HG03342 (cell line): ENCODE results near the gene RPP14.
"Not testable (repeated sequence)": the region's sequence is repeated elsewhere in the genome, so short reads cannot be mapped to it uniquely, and the experiment has no call there.

ENCODE experiments used
- ATAC-seq: cut with Tn5 transposase; IDR thresholded peaks from one replicate; pipeline ENCODE4 v1.9.1; 2021; ENCODE audit warnings: mild to moderate bottlenecking, moderate library complexity; ENCODE audit not compliant: unreplicated experiment

RPP14 gene

GRCh38 chr3:58290446-58290845 lies 15.6 kb upstream of the RPP14 start:
- ATAC-seq = not testable (repeated sequence)

- ATAC-seq = no peak
Observed at GRCh38 chr3:58291671-58292338, 14.2 kb upstream of the RPP14 start.

GRCh38 chr3:58292866-58293265 lies 13.2 kb upstream of the RPP14 start:
- ATAC-seq = no peak

GRCh38 chr3:58293516-58293915 lies 12.5 kb upstream of the RPP14 start:
- no peak for ATAC-seq

- no peak for ATAC-seq
Observed at GRCh38 chr3:58296269-58296668, 9.8 kb upstream of the RPP14 start.

- ATAC-seq = no peak
Observed at GRCh38 chr3:58296843-58297242, 9.2 kb upstream of the RPP14 start.

- ATAC-seq = no peak
Observed at GRCh38 chr3:58298190-58298589, 7.9 kb upstream of the RPP14 start.

GRCh38 chr3:58299075-58299474 lies 7.0 kb upstream of the RPP14 start:
- no peak for ATAC-seq

- no peak for ATAC-seq
Observed at GRCh38 chr3:58299839-58300516, 6.1 kb upstream of the RPP14 start.

GRCh38 chr3:58307639-58308215 lies 1.7 kb downstream of the RPP14 start:
- no peak for ATAC-seq

- ATAC-seq = no peak
Observed at GRCh38 chr3:58308728-58309127, 2.7 kb downstream of the RPP14 start.

- ATAC-seq = no peak
Observed at GRCh38 chr3:58317811-58318210, 11.8 kb downstream of the RPP14 start.

GRCh38 chr3:58321791-58322190 lies 15.7 kb downstream of the RPP14 start:
- ATAC-seq = no peak

- ATAC-seq = no peak
Observed at GRCh38 chr3:58322793-58323192, 16.7 kb downstream of the RPP14 start.

GRCh38 chr3:58323529-58324390 lies 17.7 kb downstream of the RPP14 start:
- no peak for ATAC-seq

- no peak for ATAC-seq
Observed at GRCh38 chr3:58324391-58325390, 18.6 kb downstream of the RPP14 start.

GRCh38 chr3:58325525-58325992 lies 19.5 kb downstream of the RPP14 start:
- no peak for ATAC-seq

GRCh38 chr3:58326267-58326900 lies 20.3 kb downstream of the RPP14 start:
- ATAC-seq = no peak

- ATAC-seq = no peak
Observed at GRCh38 chr3:58329150-58329921, 23.3 kb downstream of the RPP14 start.
